Peyer's patch (tissue), 4 donors: ENCODE data around the gene GHRH.

Experiments
- CTCF ChIP-seq, 6 experiments: fragments of 450-650 bp in 4 of 6; fragments of 200-600 bp in 2 of 6; sonication (generic) in 1 of 6; IDR thresholded peaks; one replicate each; pipeline ENCODE4 v1.5.1; 2017 to 2019; ENCODE audit warnings: antibody characterized with exemption in 6 of 6, mild to moderate bottlenecking in 3 of 6, moderate library complexity in 1 of 6
- POLR2A ChIP-seq, 2 donors: fragments of 450-650 bp; IDR thresholded peaks; one replicate each; pipeline ENCODE4 v1.5.1; 2017; ENCODE audit warnings: antibody characterized with exemption in 2 of 2, mild to moderate bottlenecking in 2 of 2, moderate library complexity in 2 of 2

GRCh38 chr20:37201827-37202162 lies 59.8 kb downstream of the GHRH start:
- TF ChIP-seq CTCF (IDR thresholded peaks at IDR 0.05) = no peak
- no peak for TF ChIP-seq POLR2A (IDR thresholded peaks at IDR 0.05)
